IPS-15b (cell line): ENCODE data around the gene IGF2.

ENCODE experiments used
- H3K27me3 ChIP-seq: one replicate; pipeline ENCODE4 v1.6.1; 2013; ENCODE audit warnings: low read length; ENCODE audit not compliant: control insufficient read depth, insufficient read depth
- H3K36me3 ChIP-seq: one replicate; pipeline ENCODE4 v1.6.1; 2013; ENCODE audit warnings: low read length; ENCODE audit not compliant: control insufficient read depth, insufficient read depth
- H3K4me1 ChIP-seq: one replicate; pipeline ENCODE4 v1.6.1; 2013; ENCODE audit warnings: mild to moderate bottlenecking, low read length; ENCODE audit not compliant: control insufficient read depth, insufficient read depth
- H3K4me3 ChIP-seq: one replicate; pipeline ENCODE4 v1.5.1; 2013; ENCODE audit warnings: low read depth, low read length
- H3K9ac ChIP-seq: one replicate; pipeline ENCODE4 v1.6.1; 2013; ENCODE audit warnings: low read depth, mild to moderate bottlenecking, low read length
- H3K9me3 ChIP-seq: one replicate; pipeline ENCODE4 v1.6.1; 2013; ENCODE audit warnings: mild to moderate bottlenecking, low read length; ENCODE audit not compliant: control insufficient read depth, insufficient read depth

The IGF2 gene

GRCh38 chr11:2094354-2095197, 44.6 kb downstream of the IGF2 start:
- Histone ChIP-seq H3K9ac (no peak overlapping the region), H3K4me3 (no peak overlapping the region), H3K9me3 (no peaks in the 10 kb centered on the region), H3K4me1 (peaks cover 3% of the 10 kb centered on the region), H3K27me3 (no peaks in the 10 kb centered on the region), H3K36me3 (peaks cover 2% of the 10 kb centered on the region)

- H3K4me3 ChIP-seq: no peak overlapping the region
- H3K36me3 ChIP-seq: peaks cover 2% of the 10 kb centered on the region
- no peak overlapping the region for H3K9ac ChIP-seq
- no peaks in the 10 kb centered on the region for H3K9me3 ChIP-seq
- peaks cover 3% of the 10 kb centered on the region for H3K4me1 ChIP-seq
- H3K27me3 ChIP-seq: no peaks in the 10 kb centered on the region
Observed at GRCh38 chr11:2093575-2094353, 45.4 kb downstream of the IGF2 start.

- H3K4me3 ChIP-seq: no peak overlapping the region
Observed at GRCh38 chr11:2092956-2093412, 46.2 kb downstream of the IGF2 start.

GRCh38 chr11:2092464-2092910, 46.7 kb downstream of the IGF2 start:
- no peaks in the 10 kb centered on the region for H3K27me3 ChIP-seq
- no peak overlapping the region for H3K4me3 ChIP-seq
- no peak overlapping the region for H3K9ac ChIP-seq
- H3K36me3 ChIP-seq: peaks cover 2% of the 10 kb centered on the region
- H3K4me1 ChIP-seq: no peaks in the 10 kb centered on the region
- no peaks in the 10 kb centered on the region for H3K9me3 ChIP-seq

More at GRCh38 chr11:2092956-2093412, 46.2 kb downstream of the IGF2 start:
- Histone ChIP-seq H3K4me1 (peaks cover 3% of the 10 kb centered on the region), H3K27me3 (no peaks in the 10 kb centered on the region), H3K9me3 (no peaks in the 10 kb centered on the region), H3K9ac (no peak overlapping the region), H3K36me3 (peaks cover 2% of the 10 kb centered on the region)

- H3K9me3 ChIP-seq: no peaks in the 10 kb centered on the region
- no peak overlapping the region for H3K4me3 ChIP-seq
- peaks cover 2% of the 10 kb centered on the region for H3K36me3 ChIP-seq
- H3K9ac ChIP-seq: no peak overlapping the region
- H3K4me1 ChIP-seq: no peaks in the 10 kb centered on the region
- no peaks in the 10 kb centered on the region for H3K27me3 ChIP-seq
Observed at GRCh38 chr11:2091786-2092463, 47.3 kb downstream of the IGF2 start.

GRCh38 chr11:2091112-2091746, 48.0 kb downstream of the IGF2 start:
- H3K27me3 ChIP-seq: no peaks in the 10 kb centered on the region
- H3K9me3 ChIP-seq: no peaks in the 10 kb centered on the region
- H3K9ac ChIP-seq: no peak overlapping the region
- H3K4me1 ChIP-seq: no peaks in the 10 kb centered on the region
- H3K36me3 ChIP-seq: peaks cover 2% of the 10 kb centered on the region
- no peak overlapping the region for H3K4me3 ChIP-seq

GRCh38 chr11:2090172-2091111, 48.7 kb downstream of the IGF2 start:
- Histone ChIP-seq H3K4me1 (no peaks in the 10 kb centered on the region), H3K27me3 (no peaks in the 10 kb centered on the region), H3K36me3 (peaks cover 2% of the 10 kb centered on the region), H3K9ac (no peak overlapping the region), H3K9me3 (no peaks in the 10 kb centered on the region), H3K4me3 (no peak overlapping the region)

GRCh38 chr11:2089536-2090165, 49.5 kb downstream of the IGF2 start:
- no peak overlapping the region for H3K4me3 ChIP-seq
- no peaks in the 10 kb centered on the region for H3K27me3 ChIP-seq
- peaks cover 2% of the 10 kb centered on the region for H3K36me3 ChIP-seq
- H3K9me3 ChIP-seq: no peaks in the 10 kb centered on the region
- no peaks in the 10 kb centered on the region for H3K4me1 ChIP-seq
- H3K9ac ChIP-seq: no peak overlapping the region

GRCh38 chr11:2088746-2089535, 50.2 kb downstream of the IGF2 start:
- H3K36me3 ChIP-seq: peaks cover under 1% of the 10 kb centered on the region
- no peaks in the 10 kb centered on the region for H3K27me3 ChIP-seq
- H3K9ac ChIP-seq: no peak overlapping the region
- no peak overlapping the region for H3K4me3 ChIP-seq
- peaks cover 5% of the 10 kb centered on the region for H3K9me3 ChIP-seq
- no peaks in the 10 kb centered on the region for H3K4me1 ChIP-seq

- Histone ChIP-seq H3K4me3 (no peak overlapping the region), H3K36me3 (no peaks in the 10 kb centered on the region), H3K9me3 (peaks cover 5% of the 10 kb centered on the region), H3K4me1 (no peaks in the 10 kb centered on the region), H3K27me3 (no peaks in the 10 kb centered on the region), H3K9ac (no peak overlapping the region)
Observed at GRCh38 chr11:2088284-2088683, 50.9 kb downstream of the IGF2 start.
